HTERT RPE-1 (cell line): Measurements from ENCODE around the gene TMED8.
"Not testable (repeated sequence)": the region's sequence is repeated elsewhere in the genome, so short reads cannot be mapped to it uniquely, and the experiment has no call there.

ENCODE experiments used
- in situ Hi-C: fragments of 300-500 bp; cut with MboI; formaldehyde crosslinking; loops from 4 replicates; pipeline ENCODE4 v1.14.3; 2020; ENCODE audit warnings: low sequenced_read_pairs

Gene TMED8

DNA sequence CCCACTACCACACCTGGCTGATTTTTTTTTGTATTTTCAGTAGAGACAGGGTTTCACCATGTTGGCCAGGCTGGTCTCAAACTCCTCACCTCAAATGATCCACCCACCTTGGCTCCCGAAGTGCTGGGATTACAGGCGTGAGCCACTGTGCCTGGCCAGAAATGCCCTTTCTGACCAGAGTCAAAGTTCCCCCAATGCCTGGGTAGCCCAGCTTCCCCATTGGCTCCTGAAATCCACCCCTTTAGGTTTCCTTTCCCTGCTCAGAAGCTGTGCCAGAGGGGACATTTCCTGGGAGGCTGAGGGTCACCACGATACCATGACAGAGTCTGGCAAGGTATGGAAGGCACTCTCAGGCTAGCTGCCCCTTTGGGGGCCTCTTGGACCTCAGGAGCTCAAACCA is 52.6 kb downstream of the TMED8 start:
- in situ Hi-C loops, result no loop called here

GRCh38 chr14:77323571-77323970 is 53.3 kb downstream of the TMED8 start:
- in situ Hi-C loops, result no loop called here

GRCh38 chr14:77322951-77323350 is 53.9 kb downstream of the TMED8 start:
- in situ Hi-C loops, result no loop called here

- in situ Hi-C loops, result no loop called here
These were observed 54.5 kb downstream of the TMED8 start for GRCh38 chr14:77322250-77322902.

- in situ Hi-C loops, result no loop called here
These were observed 56.5 kb downstream of the TMED8 start, which contains the start of gene POMT2 for GRCh38 chr14:77320238-77320935. Gene POMT2 (minus strand): TSS chr14:77320883. CDS start chr14:77320681, 202 bp downstream.

GRCh38 chr14:77319422-77319821 is 57.5 kb downstream of the TMED8 start:
- in situ Hi-C loops, result no loop called here

- in situ Hi-C loops, result not testable (repeated sequence)
These were observed 58.1 kb downstream of the TMED8 start for GRCh38 chr14:77318756-77319155.

- in situ Hi-C loops, result no loop called here
These were observed 58.8 kb downstream of the TMED8 start for GRCh38 chr14:77318006-77318553.

GRCh38 chr14:77316872-77317301 is 60.0 kb downstream of the TMED8 start:
- in situ Hi-C loops, result no loop called here

GRCh38 chr14:77316195-77316505 is 60.7 kb downstream of the TMED8 start:
- in situ Hi-C loops, result no loop called here

- in situ Hi-C loops, result no loop called here
These were observed 62.1 kb downstream of the TMED8 start for GRCh38 chr14:77314539-77315457.

DNA sequence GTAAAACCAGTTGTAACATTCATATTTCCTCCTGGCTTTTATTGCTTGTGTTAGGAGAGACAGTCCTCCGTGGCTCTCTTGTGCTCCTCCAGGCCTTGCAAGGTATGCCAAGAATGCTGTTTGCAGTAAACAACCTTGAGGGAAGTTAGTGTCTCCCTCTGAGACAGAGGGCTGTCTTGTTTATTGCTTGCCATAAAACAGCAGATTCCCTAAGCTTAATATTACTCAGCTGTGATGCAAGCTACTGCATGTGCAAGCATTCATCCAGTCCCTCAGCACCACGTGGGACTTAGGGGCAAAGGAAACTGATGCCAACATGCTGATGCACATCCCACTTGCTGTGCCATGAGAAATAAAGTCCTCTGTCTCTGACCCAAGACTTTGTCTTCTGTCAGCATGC is 62.9 kb downstream of the TMED8 start:
- in situ Hi-C loops, result no loop called here

- in situ Hi-C loops, result no loop called here
These were observed 63.5 kb downstream of the TMED8 start for GRCh38 chr14:77313371-77313770.

- in situ Hi-C loops, result no loop called here
These were observed 65.7 kb downstream of the TMED8 start for GRCh38 chr14:77311217-77311616.

DNA sequence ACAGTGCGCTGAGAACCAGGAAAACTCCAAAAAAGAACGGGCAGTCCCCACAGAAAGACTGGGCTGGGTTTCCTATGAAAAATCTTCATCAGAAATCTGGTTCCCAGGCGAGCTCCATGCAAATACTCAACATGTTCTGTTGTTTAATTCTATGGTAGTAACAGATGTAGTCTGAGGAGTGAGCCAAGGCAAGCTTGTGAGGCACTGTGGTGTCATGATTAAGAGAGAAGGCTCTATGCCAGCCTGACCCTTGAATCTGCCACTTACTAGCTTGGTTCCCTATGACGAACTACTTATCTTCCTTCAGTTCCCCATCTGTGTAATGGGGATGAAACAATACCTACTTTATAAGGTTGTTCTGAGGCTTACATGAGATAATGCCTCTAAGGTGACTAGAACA is 66.9 kb downstream of the TMED8 start:
- in situ Hi-C loops, result no loop called here

GRCh38 chr14:77309131-77309530 is 67.8 kb downstream of the TMED8 start:
- in situ Hi-C loops, result no loop called here

- in situ Hi-C loops, result no loop called here
These were observed 69.9 kb downstream of the TMED8 start for GRCh38 chr14:77306851-77307496.

- in situ Hi-C loops, result no loop called here
These were observed 70.5 kb downstream of the TMED8 start for GRCh38 chr14:77306416-77306815.

- in situ Hi-C loops, result no loop called here
These were observed 71.2 kb downstream of the TMED8 start for GRCh38 chr14:77305696-77306095.

GRCh38 chr14:77303417-77304156 is 73.3 kb downstream of the TMED8 start:
- in situ Hi-C loops, result no loop called here
